ENCODE measurements around the gene CCDC137.
A peak's percentile ranks its signal among the peaks of the same experiment; 100 is the strongest.

CCDC137 gene

GRCh38 chr17:81706757-81707624 lies 40.5 kb downstream of the CCDC137 start:
- peaks cover 59% of the 10 kb centered on the region for H3K36me3 ChIP-seq

GRCh38 chr17:81707725-81708646 lies 41.4 kb downstream of the CCDC137 start:
- Histone ChIP-seq H3K4me2 (no peak overlapping the region), H3K4me1 (peaks cover 46% of the 10 kb centered on the region), H3K27me3 (no peaks in the 10 kb centered on the region), H3K36me3 (peaks cover 54% of the 10 kb centered on the region), H3K9me3 (no peaks in the 10 kb centered on the region), H3K4me3 (no peak overlapping the region), H3K27ac (0 out of 2 replicates have a peak overlapping the region, but pooled peaks have one; percentile 9), H3K9ac (no peak overlapping the region), H4K20me1 (peaks cover 40% of the 10 kb centered on the region)
- no peak for TF ChIP-seq Cebpa-rat (IDR thresholded peaks at IDR 0.05)

More at GRCh38 chr17:81706757-81707624, 40.5 kb downstream of the CCDC137 start:
- Histone ChIP-seq H3K27ac (no peak overlapping the region), H3K4me3 (no peak overlapping the region), H3K4me1 (peaks cover 46% of the 10 kb centered on the region), H3K9ac (no peak overlapping the region), H3K4me2 (no peak overlapping the region), H3K9me3 (no peaks in the 10 kb centered on the region), H4K20me1 (peaks cover 43% of the 10 kb centered on the region), H3K27me3 (no peaks in the 10 kb centered on the region)
- TF ChIP-seq Cebpa-rat (IDR thresholded peaks at IDR 0.05): no peak

DNA sequence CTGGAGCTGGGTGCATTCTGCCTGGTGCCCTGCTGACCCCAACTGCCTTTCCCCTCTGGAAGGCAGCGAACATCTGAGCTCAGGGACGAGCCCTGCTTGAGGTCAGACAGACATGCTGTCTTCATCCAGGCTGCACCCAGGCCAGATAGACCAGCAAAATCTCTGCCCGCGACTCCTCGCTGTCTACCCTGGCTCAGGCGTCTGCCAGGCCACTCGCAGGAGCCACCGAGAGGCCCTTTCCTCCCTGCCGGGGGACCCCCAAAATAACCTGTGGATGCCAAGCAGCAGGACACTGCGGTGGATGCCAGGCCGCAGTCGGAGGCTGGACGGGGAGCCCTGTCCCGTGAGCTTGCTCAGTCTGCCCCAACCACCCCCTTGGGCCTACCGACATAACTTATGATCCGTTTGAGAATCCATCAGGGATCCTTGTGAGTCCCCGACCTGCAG lies 42.2 kb downstream of the CCDC137 start:
- Histone ChIP-seq H3K4me2 (no peak overlapping the region), H3K9me3 (no peaks in the 10 kb centered on the region), H3K27me3 (no peaks in the 10 kb centered on the region), H3K9ac (no peak overlapping the region), H3K4me1 (peaks cover 54% of the 10 kb centered on the region), H4K20me1 (peaks cover 47% of the 10 kb centered on the region), H3K27ac (0 out of 2 replicates have a peak overlapping the region, but pooled peaks have one; percentile 9), H3K36me3 (peaks cover 54% of the 10 kb centered on the region), H3K4me3 (no peak overlapping the region)
- no peak for TF ChIP-seq Cebpa-rat (IDR thresholded peaks at IDR 0.05)

DNA sequence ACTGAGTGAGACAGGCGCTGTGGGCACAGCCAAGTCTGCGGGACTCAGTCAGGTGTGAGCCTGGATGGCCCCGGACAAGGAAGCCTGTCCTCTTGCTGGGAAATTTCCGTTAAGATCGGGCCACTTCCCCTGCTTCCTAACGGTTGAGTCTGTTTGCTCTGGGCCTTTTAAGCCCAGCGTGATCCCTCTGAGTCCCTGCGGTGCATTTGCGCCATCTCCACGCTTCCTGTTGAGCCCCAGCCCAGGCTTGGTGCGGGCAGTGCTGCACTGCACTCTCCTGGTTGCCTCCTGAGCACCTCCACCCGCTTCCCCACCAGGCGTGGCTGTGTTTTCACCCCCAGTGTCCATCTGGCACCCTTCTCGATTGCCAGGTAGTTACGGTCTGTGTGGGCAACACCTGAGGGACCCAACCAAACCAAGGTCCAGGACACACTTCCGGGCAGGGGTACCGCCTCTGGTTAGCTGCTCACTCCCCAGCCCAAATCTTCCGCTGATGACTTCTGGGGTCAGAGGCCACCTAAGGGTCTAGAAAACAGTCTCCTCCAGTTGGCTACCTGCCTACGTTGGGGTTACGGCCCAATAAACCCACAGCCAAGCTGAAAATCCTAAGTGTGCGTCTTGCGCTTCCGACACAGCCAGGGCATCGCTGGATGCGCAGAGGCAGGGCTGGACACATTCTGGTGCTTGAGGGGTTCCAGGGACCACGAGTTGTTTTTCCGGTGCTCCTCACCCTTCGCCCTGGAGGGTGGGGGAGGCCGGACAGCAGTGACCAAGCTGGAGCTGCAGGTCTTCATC lies 44.2 kb downstream of the CCDC137 start:
- Histone ChIP-seq H3K27me3 (no peaks in the 10 kb centered on the region), H3K4me3 (peak overlapping the region; percentile 87), H3K4me2 (peak overlapping the region; percentile 98), H3K36me3 (peaks cover 52% of the 10 kb centered on the region), H3K4me1 (peaks cover 58% of the 10 kb centered on the region), H4K20me1 (peaks cover 55% of the 10 kb centered on the region), H3K9me3 (no peaks in the 10 kb centered on the region), H3K27ac (peak overlapping the region; percentile 86), H3K9ac (peak overlapping the region; percentile 86)
- TF ChIP-seq Cebpa-rat (IDR thresholded peaks at IDR 0.05): no peak

GRCh38 chr17:81711814-81712467 lies 45.4 kb downstream of the CCDC137 start, which contains the start of gene SLC25A10:
SLC25A10 (plus strand) TSS chr17:81712284; CDS start chr17:81712427, 143 bp downstream.
- H4K20me1 ChIP-seq: peaks cover 50% of the 10 kb centered on the region
- H3K9me3 ChIP-seq: no peaks in the 10 kb centered on the region
- peak within 1 kb of the TSS; percentile 86 for H3K27ac ChIP-seq
- H3K27me3 ChIP-seq: no peaks in the 10 kb centered on the region
- H3K4me1 ChIP-seq: peaks cover 67% of the 10 kb centered on the region
- peak within 1 kb of the TSS; percentile 87 for H3K4me3 ChIP-seq
- peaks cover 51% of the 10 kb centered on the region for H3K36me3 ChIP-seq
- peak within 1 kb of the TSS; percentile 98 for H3K4me2 ChIP-seq
- H3K9ac ChIP-seq: peak within 1 kb of the TSS; percentile 86
- no peak for TF ChIP-seq Cebpa-rat (IDR thresholded peaks at IDR 0.05)

- Histone ChIP-seq H3K9me3 (no peaks in the 10 kb centered on the region), H3K36me3 (peaks cover 51% of the 10 kb centered on the region), H3K4me1 (peaks cover 67% of the 10 kb centered on the region), H3K27me3 (no peaks in the 10 kb centered on the region), H3K27ac (peak overlapping the region; percentile 86), H3K4me3 (peak overlapping the region; percentile 87), H4K20me1 (peaks cover 44% of the 10 kb centered on the region), H3K4me2 (peak overlapping the region; percentile 98), H3K9ac (peak overlapping the region; percentile 86)
- no peak for TF ChIP-seq Cebpa-rat (IDR thresholded peaks at IDR 0.05)
Measured at GRCh38 chr17:81712468-81713003, 46.0 kb downstream of the CCDC137 start.

- peak overlapping the region; percentile 98 for H3K4me2 ChIP-seq
- H4K20me1 ChIP-seq: peaks cover 39% of the 10 kb centered on the region
- no peaks in the 10 kb centered on the region for H3K27me3 ChIP-seq
- H3K4me3 ChIP-seq: peak overlapping the region; percentile 87
- H3K9me3 ChIP-seq: no peaks in the 10 kb centered on the region
- peaks cover 51% of the 10 kb centered on the region for H3K36me3 ChIP-seq
- H3K27ac ChIP-seq: peak overlapping the region; percentile 86
- no peak for TF ChIP-seq Cebpa-rat (IDR thresholded peaks at IDR 0.05)
- peak overlapping the region; percentile 86 for H3K9ac ChIP-seq
- peaks cover 67% of the 10 kb centered on the region for H3K4me1 ChIP-seq
Measured at GRCh38 chr17:81713004-81713555, 46.5 kb downstream of the CCDC137 start.
